ENCODE data around the gene CST9.

The CST9 gene

GRCh38 chr20:23562721-23563342 is 42.9 kb downstream of the CST9 start:
- no peak for TF ChIP-seq CTCF (IDR thresholded peaks at IDR 0.05)

- TF ChIP-seq CTCF (IDR thresholded peaks at IDR 0.05): no peak
These were observed 51.3 kb downstream of the CST9 start for GRCh38 chr20:23554401-23554800.
